ENCODE data around the gene TAC4.

The TAC4 gene

GRCh38 chr17:49846938-49847712 is 744 bp downstream of the TAC4 start:
- TF ChIP-seq CTCF (IDR thresholded peaks at IDR 0.05; ENCODE audit: extremely low read depth, insufficient read depth, missing control alignments), result no peak
- in situ Hi-C loops (cut with MboI; ENCODE audit: low pct_unique_long_range_greater_than_20kb, low sequenced_read_pairs, unreplicated experiment), result loop anchor here (25.0 kb wide), 1 partner anchor 285 kb away; no protein-coding TSS in a partner anchor
- no peak for DNase-seq (ENCODE audit: low spot score)

- TF ChIP-seq CTCF (IDR thresholded peaks at IDR 0.05; ENCODE audit: extremely low read depth, insufficient read depth, missing control alignments), result no peak
- in situ Hi-C loops (cut with MboI; ENCODE audit: low pct_unique_long_range_greater_than_20kb, low sequenced_read_pairs, unreplicated experiment), result loop anchor here (25.0 kb wide), 1 partner anchor 283 kb away; no protein-coding TSS in a partner anchor
- DNase-seq (ENCODE audit: low spot score), result no peak
Measured at GRCh38 chr17:49845321-49845720, 2.5 kb downstream of the TAC4 start.

- TF ChIP-seq CTCF (IDR thresholded peaks at IDR 0.05; ENCODE audit: extremely low read depth, insufficient read depth, missing control alignments), result peak; percentile 51
- in situ Hi-C loops (cut with MboI; ENCODE audit: low pct_unique_long_range_greater_than_20kb, low sequenced_read_pairs, unreplicated experiment), result loop anchor here (25.0 kb wide), 1 partner anchor 282 kb away; no protein-coding TSS in a partner anchor
Measured at GRCh38 chr17:49843774-49844350, 4.0 kb downstream of the TAC4 start.

DNA sequence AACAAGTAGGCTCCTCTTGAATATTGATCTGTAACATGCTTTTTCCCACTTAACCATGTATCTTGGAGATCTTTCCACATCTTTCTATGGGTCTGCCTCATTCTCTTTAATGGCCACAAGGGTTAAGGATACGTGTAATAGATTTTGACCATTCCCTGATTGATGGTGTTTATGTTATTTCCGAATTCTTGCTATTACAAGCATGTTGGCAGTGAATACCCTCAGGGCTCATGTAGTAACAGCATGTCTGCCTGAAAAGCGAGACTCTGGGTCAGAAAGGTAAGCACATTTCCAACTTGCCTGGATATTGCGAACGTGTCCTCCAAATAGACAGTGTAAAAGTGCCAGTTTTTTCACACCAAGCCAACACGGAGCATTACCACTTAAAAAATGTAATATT is 5.0 kb downstream of the TAC4 start:
- DNase-seq (ENCODE audit: low spot score), result no peak
- TF ChIP-seq CTCF (IDR thresholded peaks at IDR 0.05; ENCODE audit: extremely low read depth, insufficient read depth, missing control alignments), result no peak
- in situ Hi-C loops (cut with MboI; ENCODE audit: low pct_unique_long_range_greater_than_20kb, low sequenced_read_pairs, unreplicated experiment), result loop anchor here (25.0 kb wide), 1 partner anchor 281 kb away; no protein-coding TSS in a partner anchor

More at GRCh38 chr17:49843774-49844350, 4.0 kb downstream of the TAC4 start:
- no peak for DNase-seq (ENCODE audit: low spot score)

DNA sequence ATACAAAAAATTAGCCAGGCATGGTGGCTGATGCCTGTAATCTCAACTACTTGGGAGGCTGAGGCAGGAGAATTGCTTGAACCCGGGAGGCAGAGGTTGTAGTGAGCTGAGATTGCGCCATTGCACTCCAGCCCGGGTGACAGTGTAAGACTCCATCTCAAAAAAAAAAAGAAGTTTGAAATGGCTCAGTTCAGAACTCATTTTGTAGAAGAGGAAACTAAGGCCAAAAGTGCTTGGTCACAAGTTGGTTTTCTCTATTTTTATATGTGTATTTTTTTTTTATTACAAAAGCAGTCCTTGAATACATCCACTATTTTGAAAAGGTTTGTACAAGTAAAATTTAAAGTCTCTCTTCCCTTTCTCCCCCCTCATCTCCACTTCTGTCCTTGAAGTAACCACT is 5.5 kb downstream of the TAC4 start:
- no peak for TF ChIP-seq CTCF (IDR thresholded peaks at IDR 0.05; ENCODE audit: extremely low read depth, insufficient read depth, missing control alignments)
- DNase-seq (ENCODE audit: low spot score), result no peak
- in situ Hi-C loops (cut with MboI; ENCODE audit: low pct_unique_long_range_greater_than_20kb, low sequenced_read_pairs, unreplicated experiment), result loop anchor here (25.0 kb wide), 1 partner anchor 280 kb away; no protein-coding TSS in a partner anchor

DNA sequence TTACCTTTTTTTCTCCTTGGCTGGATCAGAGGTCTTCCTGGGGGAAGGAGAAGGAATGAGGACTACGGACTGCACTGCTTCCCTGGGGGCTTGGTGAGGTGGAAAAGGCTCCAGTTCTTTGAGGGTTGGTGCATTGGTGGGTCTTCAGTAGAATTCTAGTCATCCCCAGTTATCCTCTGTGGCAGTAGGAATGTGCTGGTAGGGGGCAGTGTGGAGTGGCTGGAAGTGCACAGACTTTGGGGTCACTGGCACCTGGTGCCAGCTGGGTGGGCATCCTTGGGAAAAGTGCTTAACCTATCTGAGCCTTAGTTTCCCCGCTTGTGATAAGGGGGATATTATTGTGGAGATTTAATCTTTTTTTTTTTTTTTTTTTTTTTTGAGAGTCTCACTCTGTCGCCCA is 6.3 kb downstream of the TAC4 start:
- TF ChIP-seq CTCF (IDR thresholded peaks at IDR 0.05; ENCODE audit: extremely low read depth, insufficient read depth, missing control alignments), result no peak
- in situ Hi-C loops (cut with MboI; ENCODE audit: low pct_unique_long_range_greater_than_20kb, low sequenced_read_pairs, unreplicated experiment), result loop anchor here (25.0 kb wide), 1 partner anchor 279 kb away; no protein-coding TSS in a partner anchor
- no peak for DNase-seq (ENCODE audit: low spot score)
